Bronchial epithelial cell (primary cell): ENCODE data around the gene SLC10A7. TPM values are rescaled to one million over a fixed set of nuclear protein-coding genes. Genes with fewer than 3 reads are reported as not detected.

ENCODE experiments used
- DNase-seq: peaks from one replicate; pipeline ENCODE4 v3.0.0-alpha.2; 2010; ENCODE audit warnings: low read depth
- FAIRE-seq: peaks from 2 replicates; lab custom pipeline; 2011; peaks lifted over from hg19 to GRCh38; lab: Jason Lieb, UNC
- H3K27me3 ChIP-seq: 2 replicates; pipeline ENCODE4 v1.5.1; 2011; ENCODE audit warnings: low read length; ENCODE audit not compliant: control insufficient read depth, insufficient read depth
- H3K36me3 ChIP-seq: 2 replicates; pipeline ENCODE4 v1.5.1; 2011; ENCODE audit warnings: low read length; ENCODE audit not compliant: control insufficient read depth, insufficient read depth
- H3K4me3 ChIP-seq: 2 replicates; pipeline ENCODE4 v1.5.1; 2011; ENCODE audit warnings: mild to moderate bottlenecking, low read depth, low read length, control low read depth
- total RNA-seq: library from RNA; depleted of rRNA; stranded (reverse); fragments of >200 nt; gene quantifications from 2 replicates; pipeline ENCODE4 v1.2.1, GENCODE V29; 2014
- TF ChIP-seq, protein P1 (sequence below): IDR thresholded peaks from 2 replicates; pipeline ENCODE4 v1.5.1; 2011; ENCODE audit warnings: mild to moderate bottlenecking, moderate library complexity, low read length, control low read depth, inconsistent platforms; ENCODE audit not compliant: insufficient read depth, severe bottlenecking

SLC10A7 gene
- total RNA-seq, 1 donor from 2014 or later, result 7.4 TPM

DNA sequence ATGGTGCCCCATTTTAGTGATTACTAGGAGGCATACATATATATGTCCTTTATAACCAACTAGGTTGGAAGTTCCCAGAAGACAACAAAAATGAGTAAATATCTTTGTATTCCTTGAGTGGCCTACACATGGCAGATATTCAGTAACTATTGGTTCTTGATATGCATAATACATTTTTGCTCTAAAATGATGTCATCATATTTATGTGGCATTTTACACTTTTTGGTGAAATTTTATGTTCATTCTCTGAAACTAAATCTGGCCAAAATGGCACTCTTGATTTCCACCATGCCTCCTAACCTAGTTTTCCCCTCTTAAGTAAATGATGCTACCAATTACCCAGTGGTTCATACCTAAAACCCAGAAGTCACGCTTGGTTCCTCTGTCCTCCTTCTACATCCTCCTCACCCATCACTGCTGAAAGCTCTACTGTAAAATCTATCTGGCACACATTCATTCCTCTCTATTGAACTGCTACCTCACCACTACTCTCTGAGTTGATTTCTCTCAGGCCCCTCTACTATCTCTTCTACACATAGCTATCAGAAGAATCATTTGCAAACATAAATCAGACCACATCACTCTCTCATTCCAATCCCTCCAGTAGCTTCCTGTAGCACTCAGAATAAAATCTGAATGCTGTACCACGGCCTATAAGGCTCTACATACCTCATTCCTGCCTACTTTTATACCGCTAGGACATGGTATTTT is 13.4 kb downstream of the SLC10A7 start:
- no peak overlapping the region for H3K4me3 ChIP-seq
- H3K27me3 ChIP-seq, result no peaks in the 10 kb centered on the region
- FAIRE-seq, result no peak
- no peaks in the 10 kb centered on the region for H3K36me3 ChIP-seq
- TF ChIP-seq, protein P1, sequence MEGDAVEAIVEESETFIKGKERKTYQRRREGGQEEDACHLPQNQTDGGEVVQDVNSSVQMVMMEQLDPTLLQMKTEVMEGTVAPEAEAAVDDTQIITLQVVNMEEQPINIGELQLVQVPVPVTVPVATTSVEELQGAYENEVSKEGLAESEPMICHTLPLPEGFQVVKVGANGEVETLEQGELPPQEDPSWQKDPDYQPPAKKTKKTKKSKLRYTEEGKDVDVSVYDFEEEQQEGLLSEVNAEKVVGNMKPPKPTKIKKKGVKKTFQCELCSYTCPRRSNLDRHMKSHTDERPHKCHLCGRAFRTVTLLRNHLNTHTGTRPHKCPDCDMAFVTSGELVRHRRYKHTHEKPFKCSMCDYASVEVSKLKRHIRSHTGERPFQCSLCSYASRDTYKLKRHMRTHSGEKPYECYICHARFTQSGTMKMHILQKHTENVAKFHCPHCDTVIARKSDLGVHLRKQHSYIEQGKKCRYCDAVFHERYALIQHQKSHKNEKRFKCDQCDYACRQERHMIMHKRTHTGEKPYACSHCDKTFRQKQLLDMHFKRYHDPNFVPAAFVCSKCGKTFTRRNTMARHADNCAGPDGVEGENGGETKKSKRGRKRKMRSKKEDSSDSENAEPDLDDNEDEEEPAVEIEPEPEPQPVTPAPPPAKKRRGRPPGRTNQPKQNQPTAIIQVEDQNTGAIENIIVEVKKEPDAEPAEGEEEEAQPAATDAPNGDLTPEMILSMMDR, result no peak
- DNase-seq, result no peak

DNA sequence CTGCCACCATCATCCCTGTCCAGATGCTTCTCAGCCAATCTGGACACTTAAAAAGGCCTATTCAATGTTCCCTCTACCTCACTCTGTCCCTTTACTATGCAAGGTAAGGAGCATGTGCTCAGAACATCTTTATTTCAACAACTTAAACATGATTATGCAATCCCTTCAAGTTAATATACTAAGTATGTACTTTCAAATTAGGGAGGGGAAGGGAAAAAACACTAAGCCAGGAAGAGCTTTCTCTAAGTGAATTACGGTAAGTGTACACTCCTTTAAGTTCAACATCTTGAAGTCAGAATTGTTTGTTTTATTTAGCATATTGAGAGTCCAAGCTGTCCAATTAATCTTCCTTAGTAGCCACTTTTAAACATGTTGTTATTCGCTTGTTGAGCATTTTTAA is 14.1 kb downstream of the SLC10A7 start:
- DNase-seq (peak; percentile 17), FAIRE-seq (no peak)
- Histone ChIP-seq H3K27me3 (no peaks in the 10 kb centered on the region), H3K4me3 (no peak overlapping the region), H3K36me3 (no peaks in the 10 kb centered on the region)
- TF ChIP-seq, protein P1, result no peak

DNA sequence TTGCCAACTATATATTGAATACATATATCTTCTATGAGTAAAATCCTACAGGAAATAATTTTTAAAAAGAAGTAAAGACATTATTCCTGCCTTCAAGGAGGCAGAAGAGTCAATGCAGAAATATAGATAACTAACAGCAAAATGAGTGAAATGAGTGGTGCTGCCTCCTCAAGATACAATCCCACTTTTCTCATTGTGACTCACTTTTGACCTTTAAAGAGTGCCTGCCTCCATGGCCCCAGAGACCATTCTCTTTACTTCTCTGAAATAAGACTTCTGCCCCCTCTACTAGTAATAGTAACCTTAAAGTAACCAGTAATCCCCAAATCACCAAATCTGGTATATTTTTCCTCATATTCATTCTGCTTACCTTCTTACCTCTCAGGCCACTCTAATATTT is 15.5 kb downstream of the SLC10A7 start:
- TF ChIP-seq, protein P1, result no peak
- FAIRE-seq (no peak), DNase-seq (no peak)
- no peaks in the 10 kb centered on the region for H3K27me3 ChIP-seq
- H3K4me3 ChIP-seq, result no peak overlapping the region
- H3K36me3 ChIP-seq, result no peaks in the 10 kb centered on the region

DNA sequence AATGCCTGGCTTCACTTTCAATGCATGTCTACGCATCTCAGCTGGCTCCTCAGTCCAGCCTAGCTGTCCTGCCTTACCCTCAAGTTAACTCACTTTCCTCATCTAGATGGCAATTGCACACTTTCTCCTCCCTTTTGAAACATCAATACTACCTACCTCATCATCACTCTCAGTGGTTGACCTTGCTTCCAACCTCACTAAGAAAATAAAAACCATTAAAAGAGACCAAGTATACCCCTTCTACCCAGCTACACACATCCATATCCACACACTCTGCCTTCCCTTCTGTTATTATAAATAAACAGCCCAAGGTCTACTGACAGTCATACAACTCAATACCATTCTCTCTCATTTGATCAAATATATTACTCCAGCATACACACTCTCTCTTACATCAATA is 21.5 kb downstream of the SLC10A7 start:
- DNase-seq, result no peak
- no peak for FAIRE-seq
- TF ChIP-seq, protein P1, result no peak
- Histone ChIP-seq H3K27me3 (no peaks in the 10 kb centered on the region), H3K36me3 (no peaks in the 10 kb centered on the region), H3K4me3 (no peak overlapping the region)

DNA sequence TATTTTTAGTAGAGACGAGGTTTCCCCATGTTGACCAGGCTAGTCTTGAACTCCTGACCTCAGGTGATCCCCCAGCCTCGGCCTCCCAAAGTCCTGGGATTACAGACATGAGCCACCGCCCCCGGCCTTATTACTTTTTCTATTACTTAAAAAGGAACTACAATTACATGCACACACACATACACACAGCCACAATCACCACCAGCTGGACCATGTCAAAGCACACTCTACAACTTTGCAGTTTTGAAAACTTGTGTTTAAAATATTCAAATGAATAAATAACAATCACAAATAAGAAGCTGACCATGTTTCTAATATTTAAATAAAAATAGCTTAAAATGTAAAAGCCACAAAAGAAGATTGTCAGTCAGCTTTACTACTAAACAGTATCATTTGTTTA is 23.4 kb downstream of the SLC10A7 start:
- FAIRE-seq, result no peak
- TF ChIP-seq, protein P1, result no peak

DNA sequence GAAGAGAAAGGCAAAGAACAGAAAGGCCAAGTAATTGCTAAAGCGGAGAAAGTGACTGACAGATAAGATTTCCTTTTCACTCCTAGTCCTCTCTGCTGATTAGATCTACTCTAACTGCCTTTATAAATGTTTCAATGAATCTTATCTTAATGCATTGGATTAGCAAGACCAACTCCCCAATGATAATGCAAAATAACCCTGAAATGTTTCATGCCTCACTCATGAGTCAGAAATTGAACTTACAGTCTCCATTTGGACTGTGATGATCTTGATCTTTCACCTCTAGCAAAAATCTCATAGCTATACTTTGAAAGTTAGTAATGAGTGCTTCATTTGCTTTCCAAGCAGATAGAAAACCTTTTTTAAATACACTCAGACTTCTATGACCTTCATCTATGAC is 26.5 kb downstream of the SLC10A7 start:
- Histone ChIP-seq H3K27me3 (no peaks in the 10 kb centered on the region), H3K36me3 (no peaks in the 10 kb centered on the region), H3K4me3 (no peak overlapping the region)
- FAIRE-seq (no peak), DNase-seq (peak; percentile 41)
- TF ChIP-seq, protein P1, result no peak

More for the DNA sequence above, 23.4 kb downstream of the SLC10A7 start:
- H3K27me3 ChIP-seq, result no peaks in the 10 kb centered on the region
- no peaks in the 10 kb centered on the region for H3K36me3 ChIP-seq
- no peak overlapping the region for H3K4me3 ChIP-seq
- DNase-seq, result no peak
